B cell (primary cell): ENCODE data around the gene CD28.

Experiments used
- CTCF ChIP-seq: fragments of 200-600 bp; IDR thresholded peaks from one replicate; pipeline ENCODE4 v1.8.0; 2022; ENCODE audit warnings: antibody characterized with exemption, mild to moderate bottlenecking
- EZH2 ChIP-seq: IDR thresholded peaks from 2 replicates; pipeline ENCODE4 v1.6.1; 2012; ENCODE audit warnings: borderline replicate concordance, low read depth, mild to moderate bottlenecking, moderate library complexity, low read length; ENCODE audit not compliant: insufficient read depth, poor library complexity, severe bottlenecking

- TF ChIP-seq CTCF (no peak), EZH2 (no peak)
These were observed 23.7 kb upstream of the CD28 start for GRCh38 chr2:203682688-203683130.
